ENCODE results near the gene PPM1E.
"Not testable (repeated sequence)": the region's sequence is repeated elsewhere in the genome, so short reads cannot be mapped to it uniquely, and the experiment has no call there.

PPM1E gene

DNA sequence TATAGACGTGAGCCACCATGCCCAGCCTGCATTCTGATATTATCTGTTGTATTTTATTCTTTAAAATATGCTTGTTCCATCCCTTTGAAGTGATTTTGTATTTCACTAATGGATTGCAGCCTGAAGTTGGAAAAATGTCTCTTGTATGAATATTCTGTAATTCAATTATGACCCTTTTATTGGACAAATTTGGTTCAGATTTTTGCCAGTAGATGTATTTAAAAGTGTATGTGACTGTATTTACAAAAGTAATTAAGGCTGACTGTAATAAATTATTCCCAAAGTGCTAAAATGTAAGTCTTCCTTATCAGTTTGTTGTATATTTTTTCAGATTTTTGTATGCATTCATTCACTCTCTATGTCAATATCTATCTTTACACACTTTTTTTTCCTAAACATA lies 23.8 kb downstream of the PPM1E start:
- DNase-seq, result no peak

GRCh38 chr17:58783380-58783779 lies 27.7 kb downstream of the PPM1E start:
- DNase-seq, result no peak

DNA sequence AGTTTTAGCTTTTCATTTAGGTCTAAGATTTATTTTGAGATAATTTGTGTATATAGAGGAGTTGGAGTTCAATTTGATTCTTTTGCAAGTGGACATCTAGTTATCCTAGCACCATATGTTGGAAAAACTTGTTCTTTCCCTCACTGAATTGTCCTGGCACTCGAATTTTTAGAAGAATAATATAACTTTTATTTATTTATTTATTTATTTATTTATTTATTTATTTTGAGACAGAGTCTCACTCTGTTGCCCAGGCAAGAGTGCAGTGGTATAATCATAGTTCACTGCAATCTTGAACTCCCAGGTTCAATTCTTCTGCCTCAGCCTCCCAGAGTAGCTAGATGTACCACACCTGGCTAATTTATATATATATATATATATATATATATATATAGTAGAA lies 29.4 kb downstream of the PPM1E start:
- no peak for DNase-seq

DNA sequence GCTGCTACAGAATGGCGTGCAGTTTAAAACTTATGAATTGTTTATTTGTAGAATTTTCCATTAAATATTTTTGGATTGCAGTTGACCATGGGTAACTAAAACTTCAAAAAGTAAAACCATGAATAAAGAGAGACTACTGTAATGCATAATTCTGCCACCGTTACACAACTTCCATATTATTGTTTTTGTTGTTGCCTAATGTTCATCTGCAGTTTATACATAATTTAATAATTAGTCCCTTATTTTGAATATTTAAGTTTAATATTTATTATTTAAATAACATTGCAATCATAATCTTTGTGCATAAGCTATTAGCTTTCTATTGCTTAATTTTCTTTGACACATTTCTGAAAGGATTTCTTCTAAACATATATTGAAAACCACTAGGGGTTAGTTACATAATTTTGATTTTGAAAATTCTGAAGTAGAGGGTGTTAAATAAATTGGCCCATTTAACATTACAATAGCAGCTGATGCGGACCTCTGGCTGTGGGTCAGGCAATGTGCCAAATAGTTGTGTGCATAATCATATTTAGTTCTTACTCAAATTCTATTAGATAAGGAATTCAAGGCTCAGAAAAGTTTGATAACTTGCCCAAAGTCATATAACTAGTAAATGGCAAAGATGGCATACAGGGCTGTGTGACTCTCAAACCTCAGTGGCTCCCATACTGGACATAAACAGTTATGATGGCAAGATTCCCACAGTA lies 31.1 kb downstream of the PPM1E start:
- DNase-seq, result peak; percentile 89

- DNase-seq, result no peak
These were observed 32.5 kb downstream of the PPM1E start for GRCh38 chr17:58788199-58788598.

DNA sequence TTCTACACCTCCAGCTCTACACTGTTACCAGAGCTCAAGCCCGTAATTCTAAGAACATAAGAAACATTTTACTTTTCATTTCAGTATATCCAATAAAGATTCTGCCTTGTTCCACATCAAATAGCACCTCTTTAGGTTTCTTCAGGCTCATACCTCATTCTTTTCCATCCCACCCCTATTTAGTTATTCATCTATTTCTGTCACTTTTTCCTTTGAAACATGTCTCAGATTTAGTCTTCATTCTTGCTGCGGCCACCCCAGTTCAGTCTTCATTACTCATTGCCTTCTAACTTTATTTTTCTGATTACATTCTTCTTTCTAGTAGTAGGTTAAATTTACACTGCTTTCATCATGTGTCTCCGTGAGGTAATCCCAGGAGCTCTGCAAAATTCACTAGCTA lies 33.5 kb downstream of the PPM1E start:
- DNase-seq, result no peak

DNA sequence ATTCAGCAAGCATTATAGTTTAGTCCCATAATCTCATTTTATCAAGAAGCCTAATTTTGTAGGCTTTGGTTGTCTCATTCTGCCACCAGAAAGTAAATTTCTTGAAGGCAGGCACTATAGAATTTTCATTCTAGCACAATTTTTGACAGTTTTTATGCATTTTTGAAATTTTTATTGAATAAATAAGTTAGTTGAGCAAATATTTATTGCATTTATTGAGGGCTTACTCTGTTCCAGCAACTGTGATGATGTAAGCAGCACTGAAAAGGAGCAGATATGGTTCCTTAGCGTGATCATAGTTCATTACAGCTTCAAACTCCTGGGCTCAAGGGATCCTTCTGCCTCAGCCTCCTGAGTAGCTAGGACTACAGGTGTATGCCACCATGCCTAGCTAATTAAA lies 34.2 kb downstream of the PPM1E start:
- DNase-seq, result no peak

GRCh38 chr17:58794508-58794907 lies 38.9 kb downstream of the PPM1E start:
- DNase-seq, result not testable (repeated sequence)

DNA sequence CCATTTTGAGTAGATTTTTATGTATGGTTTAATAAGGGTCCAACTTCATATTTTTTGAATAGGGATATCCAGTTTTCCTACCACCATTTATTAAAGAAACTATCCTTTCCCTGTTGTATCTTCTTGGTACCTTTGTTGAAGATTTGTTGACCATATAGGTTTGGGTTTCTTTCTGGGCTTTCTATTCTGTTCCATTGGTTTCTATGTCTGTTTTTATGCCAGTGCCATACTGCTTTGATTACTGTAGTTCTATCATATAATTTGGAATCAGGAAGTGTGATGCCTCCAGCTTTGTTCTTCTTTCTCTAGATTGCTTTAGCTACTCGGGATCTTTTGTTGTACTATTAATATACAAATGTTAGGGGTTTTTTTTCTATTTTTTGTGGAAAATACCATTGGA lies 46.5 kb downstream of the PPM1E start:
- DNase-seq, result no peak

DNA sequence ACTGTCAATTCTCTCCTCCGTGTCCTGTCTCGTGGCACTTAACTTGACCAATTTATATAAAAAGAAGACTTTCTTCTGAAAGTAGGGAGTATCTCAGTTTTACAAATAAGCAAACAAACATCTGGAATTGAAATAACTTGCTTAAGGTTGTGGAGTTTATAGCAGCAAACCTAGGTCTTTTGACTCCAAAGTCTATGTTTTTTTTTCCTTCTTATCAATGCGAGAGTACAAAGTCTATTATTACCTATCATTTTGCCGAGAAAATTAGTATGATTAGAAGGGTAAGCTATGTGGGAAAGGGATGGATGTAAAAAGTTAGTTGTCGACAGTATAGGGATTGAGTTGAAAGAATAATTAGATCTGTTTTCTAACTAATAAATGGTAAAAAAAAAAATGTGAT lies 50.4 kb downstream of the PPM1E start:
- no peak for DNase-seq

- no peak for DNase-seq
These were observed 53.2 kb downstream of the PPM1E start for GRCh38 chr17:58808609-58809563.

- no peak for DNase-seq
These were observed 53.9 kb downstream of the PPM1E start for GRCh38 chr17:58809564-58809936.

DNA sequence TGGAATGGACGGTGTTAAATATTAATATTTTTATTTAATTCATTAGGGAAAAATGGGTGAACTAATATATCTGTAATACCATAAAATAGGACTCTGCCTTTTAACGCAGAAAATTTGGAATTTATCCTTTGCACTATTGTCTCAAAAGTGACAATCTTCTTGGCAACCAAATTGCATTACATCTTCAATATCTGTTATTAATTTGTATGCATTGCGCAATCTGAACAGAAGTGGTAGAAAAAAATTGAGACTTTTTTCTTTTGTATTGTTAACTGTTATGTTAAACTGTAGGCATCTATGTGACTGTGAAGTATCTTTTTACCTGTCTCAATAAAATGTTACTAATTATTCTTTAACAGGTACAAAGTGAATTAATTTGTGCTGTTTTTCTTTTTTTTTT lies 55.6 kb downstream of the PPM1E start:
- DNase-seq, result no peak

DNA sequence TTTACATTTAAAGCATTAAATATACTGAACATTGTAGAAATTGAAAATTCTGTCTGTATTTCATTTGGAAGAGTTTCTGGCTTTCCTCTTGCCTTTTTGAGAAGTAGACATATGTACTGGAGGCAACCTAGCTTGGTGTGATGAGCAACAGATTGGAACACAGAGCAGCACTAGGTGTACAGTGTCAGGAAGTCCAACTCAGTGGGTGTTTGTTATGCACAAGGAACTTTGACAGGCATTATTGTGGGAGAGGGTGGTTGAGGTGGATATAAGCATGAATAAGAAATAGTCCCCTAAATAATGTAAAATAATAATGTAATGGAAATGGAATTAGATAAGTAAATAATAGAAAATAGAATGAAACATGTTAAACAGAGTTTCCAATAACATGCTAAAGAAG lies 58.1 kb downstream of the PPM1E start:
- DNase-seq, result no peak

- DNase-seq, result no peak
These were observed 63.0 kb downstream of the PPM1E start for GRCh38 chr17:58818654-58819053.

DNA sequence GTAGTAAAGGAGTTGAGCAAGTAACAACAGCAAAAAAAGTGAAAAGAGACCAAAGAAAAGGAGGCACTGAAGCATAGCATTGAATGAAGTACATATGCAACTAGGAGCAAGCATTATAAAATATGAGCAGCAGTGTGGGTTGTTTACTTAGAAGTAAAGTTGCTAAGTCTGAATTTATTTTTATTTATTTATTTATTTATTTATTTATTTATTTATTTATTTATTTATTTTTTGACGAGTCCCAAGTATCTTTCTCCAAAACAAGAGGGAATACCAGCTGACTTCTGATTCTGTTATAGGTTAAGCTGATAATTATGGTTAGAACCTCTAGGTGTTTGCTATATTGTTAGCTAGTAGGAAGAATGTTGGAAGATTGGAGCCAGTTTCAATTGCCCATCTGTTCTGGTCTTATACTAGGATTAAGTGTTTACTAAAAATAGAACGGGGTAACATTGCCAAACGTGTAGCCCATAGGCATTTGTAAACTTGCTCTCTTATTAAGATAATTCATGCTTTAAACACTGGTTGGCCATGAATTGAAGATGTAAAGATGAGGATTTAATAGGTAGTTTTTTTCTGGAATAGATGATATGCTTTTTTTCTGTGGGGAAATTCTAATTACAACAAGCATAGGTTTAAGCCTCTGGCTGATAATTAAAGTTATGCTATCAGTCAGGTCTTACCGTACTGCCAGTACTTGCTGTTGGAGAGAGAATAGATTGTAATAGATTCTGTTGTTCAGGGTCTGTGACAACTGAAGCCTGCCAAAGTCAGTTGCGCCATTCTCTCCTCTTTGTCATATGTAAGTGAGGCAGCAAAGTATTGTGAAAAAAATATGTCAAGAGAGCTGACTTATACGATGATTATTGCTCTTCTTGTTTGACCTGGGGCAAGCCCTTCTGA lies 66.7 kb downstream of the PPM1E start:
- DNase-seq, result no peak

- DNase-seq, result no peak
These were observed 67.4 kb downstream of the PPM1E start for GRCh38 chr17:58823051-58823525.

DNA sequence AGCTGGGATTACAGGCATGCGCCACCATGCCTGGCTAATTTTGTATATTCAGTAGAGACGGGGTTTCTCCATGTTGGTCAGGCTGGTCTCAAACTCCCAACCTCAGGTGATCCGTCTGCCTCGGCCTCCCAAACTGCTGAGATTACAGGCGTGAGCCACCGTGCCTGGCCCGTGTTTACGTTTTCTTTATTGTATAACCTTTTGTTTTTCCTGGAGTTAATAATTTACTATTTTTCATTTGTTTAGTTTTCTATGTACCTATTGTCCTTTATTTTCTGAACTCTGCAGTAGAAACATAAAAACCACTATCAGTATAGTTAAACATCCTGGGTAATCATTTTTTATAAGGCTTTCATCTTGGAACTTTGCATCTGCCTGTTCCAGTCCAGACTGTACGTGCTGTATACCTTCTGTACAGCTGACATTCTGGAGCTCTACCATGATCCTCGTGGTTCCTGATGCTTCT lies 73.6 kb downstream of the PPM1E start:
- no peak for DNase-seq

DNA sequence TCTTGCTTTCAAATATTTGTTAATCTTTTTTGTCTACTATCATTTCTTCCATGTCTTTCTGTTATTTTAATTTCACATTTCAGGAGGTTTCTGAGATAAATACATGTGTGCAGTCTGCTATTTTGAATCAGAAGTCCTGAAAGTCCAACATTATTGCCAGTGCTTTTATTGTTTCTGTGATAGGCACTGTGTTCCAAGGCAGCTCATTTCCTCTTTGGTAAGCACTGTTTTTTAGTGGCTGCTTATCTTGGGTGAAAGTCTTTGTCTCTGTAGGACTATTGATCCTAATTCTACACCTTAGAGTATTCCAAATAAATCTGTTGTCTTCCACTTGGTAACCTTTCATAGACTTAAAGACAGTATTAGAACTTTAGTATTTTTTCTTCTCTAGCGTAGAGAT lies 76.1 kb downstream of the PPM1E start:
- DNase-seq, result no peak

- no peak for DNase-seq
These were observed 76.9 kb downstream of the PPM1E start for GRCh38 chr17:58832514-58832913.

DNA sequence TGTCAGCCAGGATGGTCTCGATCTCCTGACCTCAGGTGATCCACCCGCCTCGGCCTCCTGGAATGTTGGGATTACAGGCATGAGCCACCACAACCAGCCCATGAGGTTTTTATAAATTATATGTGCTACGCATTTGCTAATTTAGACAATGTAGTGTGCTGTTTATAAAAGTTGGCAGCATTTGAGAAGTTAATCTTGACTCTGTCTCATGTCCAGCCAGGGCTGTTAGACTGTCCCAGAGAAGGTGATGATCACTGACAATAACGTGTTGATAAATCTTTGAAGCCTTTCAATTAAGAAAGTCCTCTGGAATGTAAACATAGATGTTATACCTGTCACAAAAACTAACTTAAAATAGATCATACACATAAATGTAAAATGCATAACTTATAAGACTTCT lies 82.0 kb downstream of the PPM1E start:
- DNase-seq, result no peak

GRCh38 chr17:58840820-58841612 lies 85.4 kb downstream of the PPM1E start:
- no peak for DNase-seq

All from fibroblast of skin of scalp (primary cell).